NCI-H526 (cell line): ENCODE measurements around the gene ADAMTS2.
"Not testable (repeated sequence)": the region's sequence is repeated elsewhere in the genome, so short reads cannot be mapped to it uniquely, and the experiment has no call there.

Experiments used
- DNase-seq, 2 experiments: peaks; one replicate each; lab custom pipeline; 2025; lab: John Stamatoyannopoulos, UW

Gene ADAMTS2

GRCh38 chr5:179325296-179326031 lies 19.8 kb downstream of the ADAMTS2 start:
- no peak for DNase-seq

GRCh38 chr5:179324760-179325295 lies 20.4 kb downstream of the ADAMTS2 start:
- DNase-seq, result no peak

GRCh38 chr5:179324316-179324715 lies 20.9 kb downstream of the ADAMTS2 start:
- DNase-seq, result not testable (repeated sequence)

- no peak for DNase-seq
Observed at GRCh38 chr5:179323026-179323870, 22.0 kb downstream of the ADAMTS2 start.

GRCh38 chr5:179322071-179323025 lies 22.9 kb downstream of the ADAMTS2 start:
- no peak for DNase-seq

GRCh38 chr5:179321206-179321987 lies 23.9 kb downstream of the ADAMTS2 start:
- no peak for DNase-seq

- peak in 1 of 2 experiments; percentile 46 for DNase-seq
Observed at GRCh38 chr5:179319741-179320281, 25.4 kb downstream of the ADAMTS2 start.

- no peak for DNase-seq
Observed at GRCh38 chr5:179319123-179319522, 26.1 kb downstream of the ADAMTS2 start.

GRCh38 chr5:179318221-179318955 lies 26.9 kb downstream of the ADAMTS2 start:
- DNase-seq, result peak in 1 of 2 experiments; percentile 27

GRCh38 chr5:179317411-179318220 lies 27.6 kb downstream of the ADAMTS2 start:
- DNase-seq, result no peak

- no peak for DNase-seq
Observed at GRCh38 chr5:179316982-179317381, 28.3 kb downstream of the ADAMTS2 start.

GRCh38 chr5:179316111-179316551 lies 29.1 kb downstream of the ADAMTS2 start:
- DNase-seq, result no peak

- DNase-seq, result no peak
Observed at GRCh38 chr5:179315356-179315890, 29.8 kb downstream of the ADAMTS2 start.

- DNase-seq, result no peak
Observed at GRCh38 chr5:179314606-179315355, 30.5 kb downstream of the ADAMTS2 start.

GRCh38 chr5:179313849-179314521 lies 31.3 kb downstream of the ADAMTS2 start:
- no peak for DNase-seq

- DNase-seq, result no peak
Observed at GRCh38 chr5:179312557-179313235, 32.6 kb downstream of the ADAMTS2 start.

- DNase-seq, result no peak
Observed at GRCh38 chr5:179311581-179311980, 33.7 kb downstream of the ADAMTS2 start.
